HuH-7 (cell line): ENCODE data around the gene AMMECR1.

ENCODE experiments used
- DNase-seq: peaks from one replicate; pipeline ENCODE4 v3.0.0; 2011; ENCODE audit warnings: low spot score

Gene AMMECR1

DNA sequence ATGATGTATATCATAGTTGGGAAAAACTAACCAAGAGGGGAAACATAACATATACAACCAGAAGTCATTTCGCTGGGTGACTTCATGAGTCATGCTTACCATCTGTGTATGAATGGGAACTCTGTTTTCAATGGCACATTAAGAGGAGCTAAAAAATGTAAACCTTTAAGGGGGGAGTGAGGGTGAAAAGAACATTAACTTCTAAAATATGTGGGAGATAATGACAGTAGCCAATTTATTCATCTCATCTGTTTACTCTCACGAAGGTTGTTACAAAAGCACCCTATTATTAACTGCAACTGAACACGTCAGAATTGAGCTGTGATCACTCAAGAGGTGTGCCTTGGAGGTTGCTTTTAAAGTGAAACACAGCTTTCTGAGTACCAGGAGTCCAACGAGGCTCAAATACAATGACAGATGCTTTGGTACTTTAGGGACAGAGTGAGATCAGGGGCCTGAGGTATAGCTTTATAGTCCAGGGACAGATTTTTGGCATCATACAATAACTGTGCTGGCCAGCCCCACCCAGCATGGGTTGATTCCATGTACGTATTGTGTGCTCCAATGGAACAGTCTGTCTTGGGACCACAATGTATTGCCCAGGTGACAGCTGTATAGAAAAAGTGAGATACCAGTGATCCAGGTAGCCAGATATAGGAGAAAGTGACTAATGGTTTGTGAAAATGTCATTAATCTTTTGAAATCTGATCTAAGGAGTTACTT, 107.3 kb downstream of the AMMECR1 start:
- DNase-seq = no peak

DNA sequence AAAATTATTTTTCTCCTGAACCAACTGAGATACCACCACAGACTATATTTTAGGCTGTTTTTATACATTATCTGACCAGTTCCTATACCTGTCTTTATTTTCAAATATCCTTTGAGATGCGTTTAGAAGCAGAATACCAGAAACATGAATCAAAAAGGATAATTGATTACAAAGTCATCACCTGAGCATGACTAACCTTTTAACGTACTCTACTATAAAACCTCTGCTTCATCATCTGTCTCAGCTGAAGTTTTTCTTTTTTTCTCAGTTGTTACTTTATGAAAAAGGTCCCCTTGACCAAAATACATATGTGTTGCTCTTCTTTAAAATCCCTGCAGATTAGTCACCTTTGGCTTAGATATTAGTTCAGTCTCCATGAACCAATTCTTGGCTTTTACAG, 109.8 kb downstream of the AMMECR1 start:
- DNase-seq = no peak

- no peak for DNase-seq
Observed at GRCh38 chrX:110204986-110205385, 112.9 kb downstream of the AMMECR1 start.

DNA sequence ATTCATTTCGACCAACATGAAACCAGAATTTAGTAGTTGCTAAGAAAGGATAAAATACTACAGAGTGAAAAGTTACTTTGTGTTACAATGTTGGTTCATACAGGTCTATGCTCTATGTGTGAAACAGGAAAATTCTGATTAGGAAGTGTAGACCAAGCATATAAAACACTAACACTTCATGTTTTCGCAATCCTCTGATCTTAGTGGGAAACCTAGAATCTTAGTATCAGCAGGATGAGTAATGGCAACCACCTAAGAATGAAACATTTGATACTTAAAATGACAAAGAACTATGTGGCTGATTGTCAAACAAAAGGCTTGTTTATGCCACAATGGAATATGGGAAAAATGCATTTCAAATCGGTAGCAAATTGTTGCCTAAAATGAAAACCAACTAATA, 116.1 kb downstream of the AMMECR1 start:
- no peak for DNase-seq

- DNase-seq = no peak
Observed at GRCh38 chrX:110194977-110195376, 122.9 kb downstream of the AMMECR1 start.

- no peak for DNase-seq
Observed at GRCh38 chrX:110192516-110192915, 125.4 kb downstream of the AMMECR1 start.

DNA sequence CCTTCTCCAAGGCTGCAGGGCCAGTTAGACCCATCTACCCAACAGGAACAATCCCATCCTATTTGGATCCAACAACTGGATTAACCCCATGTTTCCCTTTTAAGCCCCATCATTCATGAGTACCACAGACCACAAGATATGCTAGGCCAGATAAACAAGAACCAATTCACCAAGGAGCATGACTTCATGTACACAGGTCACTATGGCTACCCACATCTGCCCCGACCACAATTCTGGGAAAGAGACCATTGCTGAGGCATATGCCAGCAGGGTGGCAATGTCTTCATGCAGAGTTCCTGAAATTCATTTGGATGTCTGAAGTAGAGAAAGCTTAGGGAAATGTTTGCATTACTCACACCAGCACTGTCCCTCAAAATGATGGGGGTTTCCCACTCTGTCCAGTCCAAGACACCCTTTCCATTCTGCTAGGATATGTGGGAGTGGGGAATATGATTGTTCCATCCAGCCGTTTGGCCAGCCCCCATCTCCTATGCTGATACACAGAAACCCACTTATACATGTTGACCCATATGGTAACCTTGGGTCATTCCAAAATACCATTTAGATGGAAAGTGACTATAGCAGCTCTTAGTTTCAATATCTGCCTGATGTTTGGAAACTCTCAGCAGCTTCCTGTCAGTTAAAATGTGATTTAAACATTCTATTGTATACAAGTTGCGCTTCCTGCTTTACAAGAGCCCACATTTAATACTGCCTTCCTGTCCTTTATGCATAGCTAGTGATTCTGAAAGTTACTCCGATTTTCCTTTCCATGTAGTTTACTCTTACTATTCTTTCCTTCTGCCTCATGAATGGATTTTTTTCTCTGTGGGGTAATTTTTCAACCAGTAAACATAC, 129.0 kb downstream of the AMMECR1 start:
- no peak for DNase-seq

DNA sequence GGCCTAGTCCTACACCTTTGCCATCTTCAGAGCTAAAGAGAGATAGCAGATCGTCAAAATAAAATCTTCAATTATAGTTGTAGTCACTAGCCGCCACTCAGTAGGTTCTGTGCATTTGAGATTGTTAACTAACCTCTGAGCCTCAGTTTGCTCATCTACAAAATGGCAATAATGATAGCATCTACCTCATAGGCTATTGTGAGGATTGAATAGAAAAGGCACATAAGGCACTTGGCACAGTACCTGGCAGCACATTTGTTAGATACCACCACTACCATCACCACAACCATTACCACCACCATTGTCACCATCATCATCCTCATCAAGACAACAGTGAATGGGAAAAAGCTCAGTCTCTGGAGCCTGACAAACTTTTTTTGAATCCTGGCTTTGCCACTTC, 134.6 kb downstream of the AMMECR1 start:
- DNase-seq = no peak

- DNase-seq = no peak
Observed at GRCh38 chrX:110182865-110183264, 135.0 kb downstream of the AMMECR1 start.

- no peak for DNase-seq
Observed at GRCh38 chrX:110182362-110182761, 135.5 kb downstream of the AMMECR1 start.

DNA sequence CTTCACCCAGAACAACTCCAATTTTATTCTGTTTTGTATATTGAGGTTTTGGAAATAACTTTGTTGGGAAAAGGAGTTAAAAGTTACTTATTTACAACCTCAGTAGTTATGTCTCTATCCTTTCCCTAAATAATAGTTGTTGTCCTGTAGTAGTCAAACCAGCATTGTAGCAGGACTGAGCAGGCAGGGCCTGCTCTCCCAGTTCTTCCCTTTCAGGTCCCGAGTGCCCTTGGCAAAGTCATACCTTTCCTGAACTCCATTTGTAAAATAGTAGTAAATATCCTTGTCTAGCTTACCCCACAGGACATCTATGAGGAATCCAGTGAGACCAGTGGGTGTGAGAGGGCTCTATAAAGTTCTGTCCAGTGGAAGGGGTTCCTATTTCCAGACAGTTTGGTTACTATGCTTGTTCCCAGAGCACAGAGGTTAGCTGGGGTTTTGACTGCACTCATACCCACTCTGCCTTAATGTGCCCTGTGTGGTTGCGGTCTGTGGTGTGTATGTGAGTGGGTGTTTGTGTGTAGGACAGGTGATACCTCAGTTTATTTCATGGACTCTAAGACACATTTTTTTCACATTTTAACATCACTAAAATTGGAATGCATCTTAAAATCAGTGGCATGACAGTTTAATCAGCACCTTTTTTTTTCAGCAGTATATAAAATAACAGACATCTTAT, 136.3 kb downstream of the AMMECR1 start:
- DNase-seq = no peak

- DNase-seq = no peak
Observed at GRCh38 chrX:110180928-110181310, 137.0 kb downstream of the AMMECR1 start.

DNA sequence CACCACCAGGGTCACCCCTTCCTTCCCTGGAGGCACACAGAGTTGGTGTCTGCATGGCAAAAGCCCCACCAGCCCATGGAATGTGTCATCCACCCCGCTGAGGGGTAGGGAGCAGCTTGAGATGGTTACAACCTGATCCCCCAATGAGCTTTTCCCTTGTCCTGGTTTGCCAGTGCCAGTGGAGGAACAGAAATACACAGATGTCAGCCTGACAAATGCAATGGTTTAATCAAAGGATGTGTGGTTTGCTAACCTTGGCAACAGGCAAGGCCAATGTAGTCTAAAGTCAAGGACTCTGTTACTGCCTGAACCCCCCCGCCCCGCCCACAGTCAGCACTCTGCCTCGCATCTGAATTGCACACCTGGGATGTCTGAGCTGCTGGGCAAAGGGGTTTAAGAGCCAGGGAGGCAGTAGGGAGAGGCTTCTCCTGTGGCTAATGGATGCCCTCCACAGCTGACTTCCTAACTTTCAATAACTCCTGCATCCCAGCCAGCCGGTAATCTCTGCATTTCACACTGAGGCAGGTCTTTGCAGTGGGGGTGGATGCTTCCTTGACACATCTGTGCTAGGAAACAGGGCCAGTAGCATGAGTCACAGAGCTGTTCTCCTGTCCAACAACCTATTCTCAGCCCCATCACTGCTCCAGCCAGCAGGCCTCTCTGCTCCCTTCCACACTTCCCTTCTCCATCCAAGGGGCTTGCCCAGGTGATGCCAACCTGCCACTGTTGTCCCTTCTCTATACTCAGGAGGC, 137.5 kb downstream of the AMMECR1 start:
- DNase-seq = no peak

GRCh38 chrX:110178179-110178865, 139.6 kb downstream of the AMMECR1 start:
- no peak for DNase-seq

DNA sequence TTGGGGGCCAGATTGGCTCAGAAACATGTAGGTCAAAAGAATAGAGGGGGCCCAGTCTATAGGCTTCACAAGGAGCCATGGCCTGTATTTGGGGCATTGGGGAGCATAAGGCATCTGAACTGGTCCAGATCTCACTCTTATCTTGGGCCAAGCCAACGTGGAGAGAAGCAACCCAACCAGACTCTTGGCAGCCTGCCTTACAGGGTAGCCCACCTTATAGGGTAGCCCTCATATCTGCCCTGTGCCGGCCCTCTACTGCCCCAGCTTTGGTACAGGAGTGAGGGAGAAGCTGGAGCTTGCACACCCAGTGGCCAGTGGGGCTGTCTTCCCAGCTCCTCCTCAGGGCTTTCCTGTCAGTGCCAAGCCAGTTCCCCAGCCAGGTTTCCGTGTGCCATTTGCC, 142.2 kb downstream of the AMMECR1 start:
- no peak for DNase-seq

- no peak for DNase-seq
Observed at GRCh38 chrX:110175146-110175545, 142.7 kb downstream of the AMMECR1 start.

GRCh38 chrX:110173192-110174175, 144.4 kb downstream of the AMMECR1 start:
- DNase-seq = no peak

DNA sequence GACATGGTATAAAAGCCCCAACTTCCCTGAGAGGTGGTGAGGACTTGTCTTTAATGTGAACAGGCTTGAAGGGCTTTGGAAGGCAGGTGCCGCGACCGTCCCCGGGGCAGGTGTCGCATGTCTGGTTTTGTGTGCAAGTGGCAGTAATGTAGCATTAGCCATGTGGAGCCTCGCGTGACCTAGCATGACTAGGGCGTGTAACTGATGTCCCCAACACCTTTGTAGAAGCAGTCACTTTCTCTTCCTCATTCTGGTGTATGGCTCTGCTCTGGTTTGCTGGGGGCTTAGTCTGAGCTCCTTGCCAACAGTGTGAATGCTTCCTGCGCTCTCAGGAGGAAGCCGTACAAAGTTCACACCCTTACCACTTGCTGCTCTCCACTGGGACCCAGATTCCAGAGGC, 145.7 kb downstream of the AMMECR1 start:
- DNase-seq = no peak

DNA sequence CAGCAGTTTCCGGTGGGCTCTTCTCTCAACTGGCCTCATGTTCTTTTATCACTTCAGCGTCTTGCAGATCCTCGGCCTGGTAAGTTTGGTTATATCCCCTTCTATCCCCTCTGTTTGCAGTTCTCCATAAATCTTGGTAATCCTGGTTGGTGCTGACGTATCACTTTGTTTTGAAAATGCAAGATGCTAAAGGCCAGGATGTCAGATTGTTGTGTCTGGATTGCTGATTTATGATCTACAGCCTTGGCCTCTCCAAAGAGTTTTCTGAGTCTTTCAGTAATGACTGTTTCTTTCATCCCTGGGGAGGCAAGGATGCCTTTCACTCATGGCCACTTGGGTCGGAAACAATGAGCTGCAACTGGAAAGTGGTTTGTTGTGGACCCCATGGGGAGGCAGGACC, 146.4 kb downstream of the AMMECR1 start:
- no peak for DNase-seq

DNA sequence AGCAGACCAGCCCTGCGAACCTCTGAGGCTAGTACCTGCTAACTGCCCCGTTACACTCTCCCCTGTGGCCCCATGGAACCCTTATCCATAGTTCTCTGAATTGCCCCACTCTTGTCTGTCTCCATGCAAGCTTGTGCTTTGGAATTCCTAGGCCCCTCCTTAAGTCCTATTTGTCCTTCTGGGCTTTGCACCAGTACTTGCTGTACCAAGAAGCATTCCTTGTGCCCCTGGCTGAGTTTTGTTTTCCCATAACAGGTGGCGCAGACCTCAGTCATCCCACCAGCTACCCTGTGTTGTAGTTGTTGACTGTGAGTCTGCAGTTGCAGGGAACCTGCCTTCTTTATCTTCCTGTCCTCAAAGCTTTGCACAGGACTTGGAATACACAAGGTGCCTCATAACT, 147.9 kb downstream of the AMMECR1 start:
- DNase-seq = no peak
